ENCODE measurements around the gene PPP1R14D. TPM values are rescaled to one million over a fixed set of nuclear protein-coding genes. Genes with fewer than 3 reads are reported as not detected.

PPP1R14D gene
- total and polyA plus RNA-seq, 2 of the 8 experiments (the other 6 are each of a cell fraction or from before 2014, with no cell fraction given): not detected

DNA sequence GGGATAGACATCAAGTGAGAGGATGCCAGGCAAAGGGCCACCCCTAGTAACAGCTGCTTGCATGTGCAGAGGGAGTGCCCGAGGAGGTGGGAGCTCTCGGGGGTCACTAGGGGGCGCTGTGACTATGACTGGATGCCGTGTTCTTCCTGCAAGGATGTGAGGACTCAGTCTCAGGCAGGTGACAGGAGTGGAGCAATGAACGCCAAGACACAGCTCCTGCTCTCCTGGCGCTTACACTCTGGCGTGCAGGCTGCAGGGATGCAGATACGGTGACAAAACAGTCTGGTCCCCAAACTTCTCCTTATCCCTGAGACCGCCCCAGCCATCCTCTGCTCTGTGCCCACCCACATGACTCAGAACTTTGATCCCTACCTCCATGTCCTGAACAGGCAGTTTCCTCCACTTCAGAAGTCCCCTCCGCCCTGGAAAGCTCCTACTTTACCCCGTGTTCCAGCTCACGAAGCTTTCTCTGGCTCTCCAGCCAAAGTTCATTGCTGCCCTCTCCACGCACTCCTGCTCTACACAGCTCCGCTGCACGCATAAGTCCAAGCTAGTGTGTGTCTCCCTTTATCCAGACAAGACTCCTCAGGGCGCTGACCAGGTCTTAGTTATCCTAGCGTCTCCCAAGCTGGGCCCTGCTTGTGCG lies 30.8 kb upstream of the PPP1R14D start:
- Histone ChIP-seq H3K79me2 (ENCODE audit: control insufficient read depth in 1 of 2, insufficient read depth in 2 of 2, low read length in 2 of 2) (no peaks in the 10 kb centered on the region), H3K4me3 (ENCODE audit: extremely low read depth in 1 of 4, insufficient read depth in 2 of 4, low read depth in 3 of 4, low read length in 4 of 4) (no peak overlapping the region; a peak in 1 of 8 replicates), H3K56ac (replicated peaks; ENCODE audit: insufficient read length, low read depth, low read length) (no peak overlapping the region), H3K9me3 (ENCODE audit: insufficient read depth in 2 of 2, low read depth in 1 of 2, low read length in 1 of 2) (no peaks in the 10 kb centered on the region), H3K27me3 (replicated peaks in 1 of 4; ENCODE audit: control insufficient read depth in 3 of 4, extremely low read depth in 1 of 4, insufficient read depth in 3 of 4, low read length in 3 of 4) (no peaks in the 10 kb centered on the region), H3K79me1 (ENCODE audit: low read depth, low read length) (no peaks in the 10 kb centered on the region), H2AK5ac (ENCODE audit: low read depth, low read length) (no peak overlapping the region), H3K4me2 (ENCODE audit: insufficient read depth in 1 of 2, low read depth in 2 of 2, low read length in 2 of 2) (no peak overlapping the region), H2BK15ac (ENCODE audit: low read length) (peak overlapping the region; percentile 53; the same call in 1 of the 2 replicates), H4K91ac (replicated peaks; ENCODE audit: insufficient read length, low read length) (no peak overlapping the region), H3K14ac (ENCODE audit: insufficient read length) (no peak overlapping the region), H3K18ac (ENCODE audit: extremely low read depth, low read length) (no peak overlapping the region; the same call in 1 of the 2 replicates), H3K4me1 (replicated peaks in 1 of 4; ENCODE audit: control insufficient read depth in 3 of 4, insufficient read depth in 4 of 4, low read length in 3 of 4) (peaks cover 0 to 3% (median 0%) of the 10 kb centered on the region in 4 experiments; a peak in 1 of 7 replicates), H2BK20ac (ENCODE audit: low read length) (no peak overlapping the region), H2BK12ac (ENCODE audit: low read depth, low read length) (0 out of 2 replicates have a peak overlapping the region, but pooled peaks have one; percentile 3), H4K20me1 (replicated peaks in 1 of 2; ENCODE audit: control insufficient read depth in 1 of 2, insufficient read depth in 2 of 2, low read length in 2 of 2) (peaks cover under 1 to 1% of the 10 kb centered on the region in 2 experiments), H3K23me2 (ENCODE audit: low read depth, low read length) (no peaks in the 10 kb centered on the region), H2AFZ (ENCODE audit: low read length) (no peak overlapping the region), H2BK5ac (ENCODE audit: low read depth, low read length) (no peak overlapping the region), H3K27ac (ENCODE audit: low read depth, low read length) (no peak overlapping the region), H4K5ac (ENCODE audit: insufficient read length, low read depth, low read length) (no peak overlapping the region), H3K23ac (ENCODE audit: insufficient read length) (no peak overlapping the region), H3K9ac (replicated peaks in 1 of 4; ENCODE audit: extremely low read depth in 1 of 4, low read depth in 3 of 4, low read length in 3 of 4) (no peak overlapping the region), H4K8ac (ENCODE audit: extremely low read depth, insufficient read depth, low read length) (no peak overlapping the region), H3K4ac (replicated peaks; ENCODE audit: insufficient read length, low read depth, low read length) (no peak overlapping the region), H2BK120ac (replicated peaks; ENCODE audit: low read depth, low read length) (no peak overlapping the region), H3K36me3 (ENCODE audit: control insufficient read depth in 2 of 4, insufficient read depth in 4 of 4, low read length in 3 of 4) (peaks cover 9 to 22% (median 20%) of the 10 kb centered on the region in 4 experiments; a peak in 7 of 8 replicates)
- WGBS, 2 experiments (ENCODE audit: extremely low coverage in 1 of 2, insufficient coverage in 1 of 2, insufficient read length in 1 of 2, insufficient replicate concordance in 2 of 2, low coverage in 1 of 2, low lambda C conversion rate in 2 of 2, missing lambda C conversion rate in 1 of 2): 56% methylated on average over 18 of the region's 18 CpGs; no CpG with 5 or more reads in 1 of the 2 experiments
- ChIA-PET POLR2A (ENCODE audit: partially characterized antibody) (interaction anchor here (0.7 to 5.6 kb wide), 16 partner anchors 9 to 95 kb away, joined by 3 to 49 read pairs (median 4); partner anchors contain the start of genes CHAC1, DNAJC17, GCHFR and PPP1R14D), CTCF (ENCODE audit: partially characterized antibody) (interaction anchor here (0.6 to 8.6 kb wide), 33 partner anchors 15 to 403 kb away, joined by 3 to 208 read pairs (median 4); partner anchors contain the start of genes CHAC1, GCHFR, PPP1R14D and SPINT1)
- DNase-seq (ENCODE audit: low read depth in 1 of 2, low spot score in 2 of 2) (peak; percentile 79 to 98), FAIRE-seq (peak; percentile 60)
- TF ChIP-seq KDM4A (IDR thresholded peaks at IDR 0.05; ENCODE audit: low read depth, low read length, severe bottlenecking) (no peak), CEBPB (IDR thresholded peaks at IDR 0.05; ENCODE audit: low read depth, low read length) (no peak), SIRT6 (IDR thresholded peaks at IDR 0.05; ENCODE audit: low read length) (no peak), TAF1 (IDR thresholded peaks at IDR 0.05; ENCODE audit: low read depth, low read length) (no peak), TCF12 (IDR thresholded peaks at IDR 0.05; ENCODE audit: low read depth, low read length) (no peak), SIX5 (IDR thresholded peaks at IDR 0.05; ENCODE audit: low read depth, low read length) (no peak), RAD21 (IDR thresholded peaks at IDR 0.05 in 1 of 2, conservative IDR thresholded peaks at IDR 0.05 in 1 of 2; ENCODE audit: low read depth in 2 of 2, low read length in 2 of 2) (peak; percentile 68 to 76), JUN (IDR thresholded peaks at IDR 0.05; ENCODE audit: low read depth, low read length) (no peak)
- TF ChIP-seq, protein P1, sequence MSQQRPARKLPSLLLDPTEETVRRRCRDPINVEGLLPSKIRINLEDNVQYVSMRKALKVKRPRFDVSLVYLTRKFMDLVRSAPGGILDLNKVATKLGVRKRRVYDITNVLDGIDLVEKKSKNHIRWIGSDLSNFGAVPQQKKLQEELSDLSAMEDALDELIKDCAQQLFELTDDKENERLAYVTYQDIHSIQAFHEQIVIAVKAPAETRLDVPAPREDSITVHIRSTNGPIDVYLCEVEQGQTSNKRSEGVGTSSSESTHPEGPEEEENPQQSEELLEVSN (IDR thresholded peaks at IDR 0.05): 0 out of 2 replicates have a peak, but pooled peaks have one; percentile 41
